EL (cell line): ENCODE measurements around the gene SLC12A3.

ENCODE experiments used
- DNase-seq: peaks from one replicate; pipeline ENCODE4 v3.0.0-alpha.2; 2016

Gene SLC12A3

GRCh38 chr16:56945847-56946527, 81.0 kb downstream of the SLC12A3 start:
- DNase-seq, result no peak

GRCh38 chr16:56946767-56947603, 82.0 kb downstream of the SLC12A3 start:
- DNase-seq, result no peak

GRCh38 chr16:56947604-56947995, 82.6 kb downstream of the SLC12A3 start:
- DNase-seq, result no peak

GRCh38 chr16:56948234-56948633, 83.2 kb downstream of the SLC12A3 start:
- no peak for DNase-seq

GRCh38 chr16:56950051-56950450, 85.0 kb downstream of the SLC12A3 start:
- DNase-seq, result no peak

GRCh38 chr16:56950455-56950854, 85.4 kb downstream of the SLC12A3 start:
- no peak for DNase-seq

GRCh38 chr16:56950881-56951771, 86.1 kb downstream of the SLC12A3 start:
- DNase-seq, result peak; percentile 61

- DNase-seq, result no peak
Observed at GRCh38 chr16:56953006-56953405, 88.0 kb downstream of the SLC12A3 start.

- DNase-seq, result no peak
Observed at GRCh38 chr16:56956076-56956475, 91.1 kb downstream of the SLC12A3 start.

GRCh38 chr16:56956756-56957155, 91.7 kb downstream of the SLC12A3 start:
- DNase-seq, result no peak

- DNase-seq, result peak; percentile 53
Observed at GRCh38 chr16:56960681-56961281, 95.8 kb downstream of the SLC12A3 start.

GRCh38 chr16:56961386-56961785, 96.4 kb downstream of the SLC12A3 start:
- DNase-seq, result no peak

- no peak for DNase-seq
Observed at GRCh38 chr16:56961851-56962281, 96.9 kb downstream of the SLC12A3 start, which contains the start of gene CETP. TSS of gene CETP (plus strand) at chr16:56961950. CDS start at chr16:56961980, 30 bp downstream.

GRCh38 chr16:56964243-56965148, 99.5 kb downstream of the SLC12A3 start:
- DNase-seq, result peak; percentile 93
